Amygdala (tissue), 56 donors: ENCODE data around the gene DCTPP1.

Experiments
- DNase-seq, 56 donors: peaks; one replicate each; lab custom pipeline; 2025; lab: John Stamatoyannopoulos, UW

DCTPP1 gene

DNA sequence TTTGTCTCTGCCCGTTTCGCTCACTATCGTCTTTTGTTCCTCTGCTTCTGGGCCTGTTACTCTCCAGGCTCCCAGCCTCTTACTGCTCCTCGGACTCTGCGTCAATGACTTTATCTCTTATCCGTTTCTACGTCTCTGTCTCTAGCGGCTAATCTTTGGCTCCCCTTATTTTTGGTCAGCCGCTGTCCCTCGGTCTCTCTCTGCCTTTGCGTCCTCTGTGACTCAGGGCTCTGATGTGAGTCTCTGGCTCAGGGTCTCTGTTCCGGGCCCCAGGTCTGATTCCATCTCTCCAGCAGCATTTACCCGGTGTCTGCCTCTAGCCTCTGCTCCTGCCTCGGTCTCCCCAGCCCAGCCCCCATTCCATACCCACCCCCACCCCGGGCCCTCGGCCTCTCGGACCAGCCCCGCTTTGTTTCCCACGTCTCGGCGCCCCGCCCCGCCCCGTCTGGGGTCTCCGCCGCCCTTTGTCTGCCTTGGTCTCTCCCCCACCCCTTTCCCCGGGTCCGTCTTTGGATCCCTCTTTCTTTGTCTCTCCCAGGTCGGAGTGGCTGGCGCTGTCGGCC, 35.2 kb downstream of the DCTPP1 start:
- DNase-seq, result peak in 3 of 56 donors; percentile 21 to 71 (median 33)

DNA sequence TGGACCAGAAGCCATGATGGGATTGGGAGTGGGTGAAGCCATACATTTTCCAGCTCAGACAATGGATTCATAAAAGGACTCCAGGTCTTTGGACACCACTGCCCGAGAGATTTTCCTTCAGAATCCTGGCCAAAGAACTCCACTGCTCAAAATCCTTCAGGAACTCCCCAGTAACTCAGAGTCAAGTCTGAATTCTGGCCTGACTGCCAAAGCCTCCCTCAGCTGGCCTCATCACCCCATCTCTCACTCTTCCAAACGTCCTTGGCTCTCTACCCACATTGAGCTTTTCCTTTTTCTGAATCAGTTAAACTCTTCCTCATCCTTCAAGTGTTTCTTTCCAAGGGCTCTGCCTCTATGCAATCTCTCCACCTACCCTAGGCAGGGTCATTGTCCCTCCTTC, 46.3 kb downstream of the DCTPP1 start:
- DNase-seq, result no peak

DNA sequence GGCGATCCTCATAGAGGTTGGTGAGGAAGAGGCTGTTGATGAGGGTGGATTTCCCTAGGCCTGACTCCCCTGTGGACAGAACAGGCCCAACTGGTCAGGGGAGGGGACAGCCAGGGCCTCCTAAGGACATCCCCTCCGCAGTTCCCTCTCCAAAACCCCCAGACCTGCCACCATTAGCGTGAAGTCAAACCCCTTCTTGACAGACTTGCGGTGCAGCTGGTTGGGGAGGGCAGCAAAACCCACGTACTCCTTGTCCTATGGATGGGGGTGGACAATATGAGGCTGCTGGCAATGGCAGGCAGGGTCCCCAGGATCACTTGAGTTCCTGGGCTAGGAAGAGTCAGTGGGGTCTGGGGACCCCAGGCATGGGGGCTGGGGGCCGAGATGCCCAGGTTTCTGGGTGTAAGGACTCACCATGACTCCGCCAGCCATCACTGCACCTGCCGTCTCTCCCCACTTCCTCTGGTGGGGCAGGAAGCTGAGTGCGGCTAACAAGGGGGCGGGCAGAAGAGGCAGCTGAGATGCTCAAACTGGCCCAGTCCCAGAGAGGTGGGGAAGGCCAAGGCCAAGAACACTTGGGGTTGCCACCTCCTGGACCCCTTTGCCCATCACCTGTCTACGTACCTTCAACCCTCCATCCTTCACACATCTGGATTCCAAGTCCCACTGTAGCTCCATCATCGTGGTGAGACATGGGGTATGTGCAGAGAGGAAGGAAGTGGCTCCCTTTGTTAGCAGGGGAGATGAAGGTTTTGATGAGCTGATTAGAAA, 47.5 kb downstream of the DCTPP1 start, which contains the start of gene SEPTIN1:
Gene SEPTIN1 (minus strand): TSS at position 451 of the 771 bp plus-strand sequence. CDS start 19 bp downstream, at position 432.
- DNase-seq, result no peak

DNA sequence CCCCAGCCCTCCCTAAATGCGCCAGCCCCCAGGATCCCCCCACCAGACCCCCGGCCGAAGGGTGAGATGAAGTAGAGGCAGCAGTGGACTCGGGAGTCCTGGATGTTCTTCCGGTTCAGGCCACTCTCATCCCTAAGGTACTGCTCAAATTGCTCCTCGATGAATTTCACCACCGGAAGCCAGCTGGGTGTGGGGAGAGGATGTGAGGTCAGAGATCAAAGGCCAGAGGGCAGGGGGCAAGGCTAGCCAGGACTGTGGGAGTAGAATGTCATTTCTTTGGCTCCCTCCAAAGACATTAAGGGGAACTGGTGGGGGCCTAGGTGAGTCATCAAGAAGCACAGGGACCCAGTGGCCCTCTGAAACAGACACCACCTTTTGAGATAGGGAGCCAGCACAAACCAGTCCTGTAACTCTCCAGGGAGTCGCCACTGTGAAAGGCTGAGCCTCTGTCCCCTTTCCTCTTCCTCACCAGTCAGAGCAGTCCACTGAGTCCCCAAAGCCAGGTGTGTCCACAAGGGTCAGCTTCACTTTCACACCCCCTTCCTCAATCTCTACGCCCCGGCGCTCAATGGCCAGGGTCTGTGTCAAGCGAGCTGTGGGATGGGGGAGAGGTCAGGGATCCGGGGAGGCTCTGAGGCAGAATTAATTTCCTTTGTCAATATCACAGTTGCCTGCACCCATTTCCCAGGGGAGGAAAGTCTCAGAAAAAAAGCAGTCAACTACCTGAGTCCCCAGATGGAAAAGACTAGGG, 48.4 kb downstream of the DCTPP1 start:
- peak in 1 of 56 donors; percentile 8 for DNase-seq

DNA sequence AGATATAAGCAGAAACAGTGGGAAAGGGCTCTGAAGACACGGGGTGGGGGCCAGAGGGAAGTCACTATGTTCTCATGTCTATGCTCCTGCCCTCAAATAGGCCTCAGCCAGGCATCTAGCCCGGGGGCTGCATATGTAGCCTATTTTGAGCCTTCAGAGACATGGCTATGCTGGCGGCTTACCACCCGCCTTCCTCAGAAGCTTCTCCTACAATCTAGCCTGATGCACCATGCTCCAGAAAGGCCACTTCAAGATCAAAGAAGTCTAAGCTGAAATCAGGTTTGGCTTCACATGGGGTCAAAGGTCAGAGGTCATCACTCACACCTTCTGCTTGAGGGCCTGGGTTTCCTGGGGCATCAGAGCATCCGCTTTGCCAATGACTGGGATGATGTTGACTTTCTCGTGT, 49.0 kb downstream of the DCTPP1 start:
- DNase-seq, result peak in 1 of 56 donors; percentile 18

DNA sequence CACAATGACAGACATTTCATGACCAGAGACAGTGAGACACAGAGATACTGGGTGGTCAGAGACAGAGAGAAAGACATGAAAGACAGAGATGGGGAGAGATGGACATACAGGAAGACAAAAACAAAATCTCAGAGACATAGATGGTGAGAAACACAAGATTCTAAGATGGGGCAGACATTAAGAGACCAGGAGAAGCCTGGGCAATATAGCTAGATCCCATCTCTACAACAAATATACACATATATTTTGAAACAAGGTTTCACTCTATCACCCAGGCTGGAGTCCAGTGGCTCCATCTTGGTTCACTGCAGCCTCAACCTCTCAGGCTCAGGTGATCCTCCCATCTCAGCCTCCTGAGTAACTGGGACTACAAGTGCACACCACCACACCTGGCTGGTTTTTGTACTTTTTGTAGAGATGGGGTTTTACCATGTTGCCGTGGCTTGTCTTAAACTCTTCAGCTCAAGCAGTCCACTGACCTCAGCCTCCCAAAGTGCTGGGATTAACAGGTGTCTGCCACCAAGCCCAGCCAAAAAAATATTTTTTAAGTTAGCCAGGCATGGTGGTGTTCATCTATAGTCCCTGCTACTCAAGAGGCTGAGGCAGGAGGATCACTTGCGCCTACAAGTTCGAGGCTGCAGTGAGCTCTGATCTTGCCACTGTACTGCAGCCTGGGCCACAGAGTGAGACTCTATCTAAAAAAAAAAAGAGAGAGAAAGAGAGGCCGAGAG, 49.6 kb downstream of the DCTPP1 start:
- no peak for DNase-seq

DNA sequence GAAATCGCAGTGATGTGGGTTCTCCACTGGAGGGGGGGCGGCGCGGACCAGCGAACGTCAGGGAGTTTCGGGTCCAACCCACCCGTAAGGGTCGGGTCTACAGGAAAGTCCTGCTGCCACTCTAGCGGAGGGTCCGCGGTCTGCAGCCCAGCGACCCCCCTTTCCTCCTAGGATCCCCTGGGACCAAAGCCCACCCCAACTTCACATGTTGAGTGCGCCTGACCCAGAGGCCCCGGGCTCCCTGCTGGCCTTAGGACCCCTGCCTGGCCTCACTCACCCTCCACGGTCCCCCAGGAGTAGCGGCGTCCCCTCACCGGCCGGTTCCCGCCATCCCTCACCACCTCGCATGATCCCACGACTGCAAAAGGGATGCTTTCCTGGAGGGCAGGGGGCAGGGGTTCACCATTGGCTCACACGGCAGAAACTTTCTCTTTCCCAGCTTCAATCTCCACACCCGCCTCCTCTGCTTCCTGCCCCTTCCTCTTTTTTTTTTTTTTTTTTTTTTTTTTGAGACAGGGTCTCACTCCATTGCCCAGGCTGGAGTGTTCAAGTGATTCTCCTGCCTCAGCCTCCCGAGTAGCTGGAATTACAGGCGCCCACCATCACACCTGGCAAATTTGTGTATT, 50.6 kb downstream of the DCTPP1 start:
- no peak for DNase-seq

DNA sequence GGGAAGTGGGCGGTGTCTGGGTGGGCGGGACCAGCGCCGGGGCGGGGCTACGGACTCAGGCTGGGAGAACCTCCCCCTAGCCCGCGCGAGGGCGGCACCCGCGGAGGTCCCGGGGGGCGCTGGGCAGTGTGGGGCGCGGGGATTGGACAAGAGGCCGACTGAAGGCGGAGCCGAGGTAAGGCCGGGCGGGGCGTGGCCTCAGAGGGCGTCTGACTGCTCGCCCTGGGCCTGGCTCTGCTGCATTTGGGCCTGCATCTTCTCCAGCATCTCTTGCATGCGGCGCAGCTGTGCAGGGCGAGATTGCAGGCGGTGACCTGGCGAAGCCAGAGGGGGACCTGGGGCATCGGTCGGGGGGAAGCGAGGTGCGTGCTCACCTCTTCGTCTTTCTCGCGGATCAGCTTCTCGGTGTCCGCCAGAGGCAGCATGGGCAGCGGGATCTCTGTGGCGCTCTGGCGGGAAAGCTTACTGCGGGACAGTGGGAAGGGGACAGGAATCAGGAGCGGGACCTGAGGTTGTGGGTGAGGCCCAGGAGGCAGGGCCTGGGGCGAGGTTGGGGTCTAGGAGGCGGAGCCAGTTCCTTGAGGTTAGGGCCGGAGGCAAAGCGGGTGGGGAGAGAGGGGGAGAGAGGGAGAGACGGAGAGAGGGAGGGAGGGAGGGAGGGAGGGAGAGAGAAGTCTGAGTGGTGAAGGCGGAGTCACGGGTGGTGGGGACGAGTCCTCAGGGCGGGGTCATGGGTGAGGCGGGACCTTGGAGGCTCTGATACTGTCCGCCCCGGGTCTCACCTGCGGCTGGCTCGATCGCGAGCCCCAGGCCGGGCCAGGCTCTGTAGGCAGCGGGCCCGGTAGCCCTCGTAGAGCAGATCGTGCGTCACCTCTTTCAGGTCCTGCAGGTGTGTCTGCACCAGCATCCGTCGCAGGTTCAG, 51.3 kb downstream of the DCTPP1 start:
- DNase-seq, result peak; percentile 65 to 100 (median 98)

DNA sequence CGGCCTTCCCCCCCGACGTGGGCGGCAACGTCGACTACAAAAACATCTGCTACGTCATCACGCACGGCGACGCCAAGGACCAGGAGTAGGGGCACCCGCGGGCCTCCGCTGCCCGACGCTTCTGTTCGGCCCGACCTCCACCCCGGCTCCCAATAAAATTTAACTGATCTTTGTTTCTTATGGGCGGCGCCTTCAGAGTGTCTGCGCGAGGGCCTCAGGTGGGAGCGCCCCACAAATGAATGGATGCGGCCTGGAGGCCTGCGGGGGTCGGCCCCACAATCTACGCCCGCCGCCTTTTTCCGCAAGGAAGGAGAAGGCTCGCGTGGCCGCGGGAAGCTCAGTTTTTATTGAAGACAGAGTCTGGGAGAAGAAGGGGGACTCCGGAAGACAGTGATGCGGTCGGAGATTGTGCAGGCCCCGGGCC, 52.0 kb downstream of the DCTPP1 start:
- DNase-seq, result peak in 51 of 56 donors; percentile 59 to 95 (median 85)

DNA sequence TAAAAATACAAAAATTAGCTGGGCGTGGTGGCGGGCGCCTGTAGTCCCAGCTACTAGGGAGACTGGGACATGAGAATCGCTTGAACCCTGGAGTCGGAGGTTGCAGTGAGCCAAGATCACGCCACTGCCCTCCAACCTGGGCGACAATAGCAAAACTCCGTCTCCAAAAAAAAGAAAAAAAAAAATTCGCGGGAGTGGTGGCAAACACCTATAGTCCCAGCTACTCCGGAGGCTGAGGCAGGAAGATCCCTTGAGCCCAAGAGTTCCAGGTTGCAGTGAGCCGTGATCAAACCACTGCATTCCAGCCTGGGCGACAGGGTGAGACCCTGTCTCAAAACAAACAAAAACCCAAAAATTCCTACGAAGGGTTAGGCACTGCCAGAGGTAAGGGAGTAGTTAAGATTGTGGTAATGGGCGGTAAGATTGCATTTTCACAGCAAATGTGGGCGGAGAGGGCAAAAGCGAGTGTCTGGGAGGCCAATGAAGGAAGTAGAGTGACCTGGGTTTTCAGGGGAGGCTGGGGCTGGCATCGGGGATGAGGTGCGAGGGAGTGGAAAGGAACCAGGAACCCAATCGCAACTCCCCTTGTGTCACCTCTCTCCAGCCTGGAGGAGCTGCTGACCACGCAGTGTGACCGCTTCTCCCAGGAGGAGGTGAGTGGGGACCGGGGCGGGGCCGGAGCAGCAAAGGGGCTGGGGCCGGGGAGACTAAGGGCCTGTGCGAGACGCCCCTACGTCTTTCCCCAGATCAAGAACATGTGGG, 52.6 kb downstream of the DCTPP1 start:
- DNase-seq, result peak in 4 of 56 donors; percentile 71 to 90 (median 77)

DNA sequence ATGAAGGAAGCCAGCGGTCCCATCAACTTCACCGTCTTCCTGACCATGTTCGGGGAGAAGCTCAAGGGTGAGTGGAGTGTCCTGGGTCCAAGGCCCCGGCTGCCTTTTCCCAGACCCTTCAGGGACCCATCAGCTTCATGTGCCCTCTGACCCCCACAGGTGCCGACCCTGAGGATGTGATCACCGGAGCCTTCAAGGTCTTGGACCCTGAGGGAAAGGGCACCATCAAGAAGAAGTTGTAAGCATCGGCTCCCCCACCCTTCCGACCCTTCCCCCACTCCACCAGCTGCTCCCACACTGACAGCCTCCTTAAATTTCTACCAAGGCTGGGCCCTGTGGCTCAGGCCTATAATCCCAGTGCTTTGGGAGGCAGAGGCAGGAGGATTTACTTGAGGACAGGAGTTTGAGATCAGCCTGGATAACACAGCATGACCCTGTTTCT, 53.3 kb downstream of the DCTPP1 start:
- no peak for DNase-seq

DNA sequence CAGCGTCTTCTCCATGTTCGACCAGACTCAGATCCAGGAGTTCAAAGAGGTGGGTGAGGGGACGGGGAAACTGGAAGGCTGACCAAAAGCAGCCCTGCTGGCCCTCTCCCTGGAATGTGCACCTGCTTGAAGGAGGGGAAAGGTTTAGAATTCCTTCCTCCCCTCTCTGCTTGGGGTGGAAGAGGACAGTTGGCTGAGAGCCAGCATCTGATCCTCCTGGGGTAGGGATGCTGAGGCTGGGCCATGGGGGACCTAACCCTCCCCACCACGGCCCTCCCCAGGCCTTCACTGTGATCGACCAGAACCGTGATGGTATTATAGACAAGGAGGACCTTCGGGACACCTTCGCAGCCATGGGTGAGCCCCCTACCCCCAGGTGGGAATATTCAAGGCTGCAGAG, 54.0 kb downstream of the DCTPP1 start:
- no peak for DNase-seq

DNA sequence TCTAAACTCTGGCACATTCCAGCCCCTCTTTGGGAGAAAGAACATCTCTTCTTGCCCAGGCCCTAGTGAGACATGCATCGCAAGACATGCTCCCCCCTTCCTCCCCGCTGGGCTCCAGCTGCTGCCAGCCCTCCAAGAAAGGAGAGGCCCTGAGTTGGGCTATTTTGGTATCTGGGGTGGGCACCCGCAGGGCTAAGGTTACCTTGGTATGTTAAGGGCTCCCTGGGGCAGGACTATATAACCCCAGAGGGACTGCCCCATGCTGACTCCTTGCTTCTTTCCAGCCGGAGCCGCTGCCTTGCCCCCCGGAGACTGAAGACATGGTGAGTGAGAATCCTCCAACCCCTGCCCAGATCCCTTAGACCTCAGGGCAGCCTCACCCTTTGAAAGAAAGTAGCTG, 55.3 kb downstream of the DCTPP1 start, which contains the start of gene MYL11:
Gene MYL11 (plus strand): TSS at position 265 of the 400 bp plus-strand sequence. CDS start 56 bp downstream, at position 321.
- DNase-seq, result no peak
